ENCODE data around the gene FOXO4.
"Not testable (repeated sequence)": the region's sequence is repeated elsewhere in the genome, so short reads cannot be mapped to it uniquely, and the experiment has no call there.

Gene FOXO4, protein sequence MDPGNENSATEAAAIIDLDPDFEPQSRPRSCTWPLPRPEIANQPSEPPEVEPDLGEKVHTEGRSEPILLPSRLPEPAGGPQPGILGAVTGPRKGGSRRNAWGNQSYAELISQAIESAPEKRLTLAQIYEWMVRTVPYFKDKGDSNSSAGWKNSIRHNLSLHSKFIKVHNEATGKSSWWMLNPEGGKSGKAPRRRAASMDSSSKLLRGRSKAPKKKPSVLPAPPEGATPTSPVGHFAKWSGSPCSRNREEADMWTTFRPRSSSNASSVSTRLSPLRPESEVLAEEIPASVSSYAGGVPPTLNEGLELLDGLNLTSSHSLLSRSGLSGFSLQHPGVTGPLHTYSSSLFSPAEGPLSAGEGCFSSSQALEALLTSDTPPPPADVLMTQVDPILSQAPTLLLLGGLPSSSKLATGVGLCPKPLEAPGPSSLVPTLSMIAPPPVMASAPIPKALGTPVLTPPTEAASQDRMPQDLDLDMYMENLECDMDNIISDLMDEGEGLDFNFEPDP

GRCh38 chrX:71095555-71095980 is at the start of gene FOXO4:
Gene FOXO4, plus strand, starts transcription at chrX:71095851. Its CDS starts 678 bp downstream, at chrX:71096529.
- peak; percentile 35 for DNase-seq (ENCODE audit: low read depth)

- not testable (repeated sequence) for DNase-seq (ENCODE audit: low read depth)
Observed at GRCh38 chrX:71047891-71048290, 47.8 kb upstream of the FOXO4 start.

DNA sequence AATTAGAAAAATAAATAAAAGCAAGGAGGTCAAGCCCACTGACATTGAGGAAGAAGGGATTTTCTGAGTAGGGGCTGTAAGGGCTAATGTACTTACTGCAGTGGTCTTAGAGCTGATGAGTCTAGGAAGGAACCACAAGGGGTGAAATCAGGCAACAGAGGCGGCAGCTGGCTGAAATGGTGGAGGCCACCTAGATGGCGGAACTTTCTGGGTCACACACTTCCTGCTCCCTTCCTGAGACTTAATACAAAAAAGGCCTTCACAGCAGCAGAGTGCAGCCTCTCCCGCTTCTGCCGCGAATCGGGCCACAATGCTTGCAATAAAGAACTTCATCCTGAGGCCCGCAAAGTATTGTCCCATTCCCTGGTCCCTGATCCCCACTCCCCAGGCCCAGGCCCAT is 42.9 kb upstream of the FOXO4 start:
- no peak for DNase-seq (ENCODE audit: low read depth)

DNA sequence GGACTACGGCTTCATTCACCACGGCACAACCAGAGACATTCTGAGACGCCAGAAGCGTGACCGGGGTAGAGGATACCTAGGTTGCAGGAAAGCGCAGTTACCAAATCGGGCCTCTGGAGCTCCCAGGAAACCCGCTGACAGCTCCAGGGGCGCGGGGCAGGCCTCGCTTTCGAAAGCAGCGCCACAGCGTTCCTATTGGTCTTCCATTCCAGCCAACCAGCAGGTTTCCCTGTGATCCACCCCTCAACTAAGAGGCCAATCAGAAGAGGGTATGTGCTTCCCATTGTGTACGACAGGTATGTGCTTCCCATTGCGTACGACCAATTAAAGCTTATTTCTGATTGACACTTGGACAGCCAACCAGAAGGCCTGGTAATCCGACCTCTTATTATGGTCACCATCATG is 42.4 kb upstream of the FOXO4 start:
- DNase-seq (ENCODE audit: low read depth), result no peak

GRCh38 chrX:71056867-71057266 is 38.8 kb upstream of the FOXO4 start:
- no peak for DNase-seq (ENCODE audit: low read depth)

DNA sequence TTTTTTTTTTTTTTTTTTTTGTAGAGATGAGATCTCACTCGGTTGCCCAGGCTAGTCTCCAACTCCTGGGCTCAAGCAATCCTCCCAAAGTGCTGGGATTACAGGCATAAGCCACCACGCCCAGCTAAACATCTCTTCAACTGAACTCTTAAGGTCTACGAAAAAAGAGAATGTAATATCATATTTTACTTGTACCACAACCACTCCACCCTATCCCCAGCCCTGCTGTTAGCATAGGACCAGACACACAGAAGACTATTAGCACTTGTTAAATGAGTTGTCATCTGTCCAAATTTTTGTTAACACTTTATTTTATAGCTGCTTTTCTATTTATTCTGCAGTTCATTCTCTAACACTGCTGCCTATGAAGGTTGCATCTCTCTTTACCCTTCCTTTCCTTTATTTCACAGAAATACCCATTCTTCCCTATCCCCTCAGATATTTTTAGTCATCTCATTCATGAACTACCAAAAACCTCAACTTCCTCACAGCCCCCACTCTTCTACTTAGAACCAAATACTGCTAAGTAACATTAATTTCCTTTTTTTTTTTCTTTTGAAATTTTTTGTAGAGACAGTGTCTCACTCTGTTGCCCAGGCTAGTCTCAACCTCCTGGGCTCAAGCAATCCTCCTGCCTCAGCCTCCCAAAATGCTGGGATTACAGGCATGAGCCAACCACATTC is 37.7 kb upstream of the FOXO4 start:
- no peak for DNase-seq (ENCODE audit: low read depth)

- DNase-seq (ENCODE audit: low read depth), result no peak
Observed at GRCh38 chrX:71060127-71060526, 35.5 kb upstream of the FOXO4 start.

DNA sequence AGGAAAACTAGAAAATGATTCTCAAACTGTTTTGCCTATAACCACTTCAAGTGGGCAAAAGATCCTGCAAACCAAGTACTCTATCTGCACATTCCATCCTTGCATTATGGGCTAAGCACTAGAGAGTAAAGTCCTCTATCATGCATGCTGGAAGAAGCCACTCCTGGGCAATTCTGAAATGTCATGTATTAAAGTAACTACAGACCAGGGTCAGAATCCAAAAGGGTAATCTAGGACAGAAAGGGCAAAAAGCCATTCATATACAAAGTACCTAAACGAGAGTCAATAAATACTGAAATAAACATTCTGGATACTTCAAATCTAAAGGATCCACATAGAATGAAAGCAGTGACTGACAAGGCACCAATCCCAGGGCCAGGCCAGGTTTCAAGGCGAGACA is 28.6 kb upstream of the FOXO4 start:
- DNase-seq (ENCODE audit: low read depth), result no peak

GRCh38 chrX:71067712-71068043 is 28.0 kb upstream of the FOXO4 start:
- DNase-seq (ENCODE audit: low read depth), result no peak

- peak; percentile 70 for DNase-seq (ENCODE audit: low read depth)
Observed at GRCh38 chrX:71068044-71068918, 27.4 kb upstream of the FOXO4 start, which contains the start of gene SNX12. Gene SNX12, minus strand, starts transcription at chrX:71068334. Its CDS starts 28 bp downstream, at chrX:71068306.

DNA sequence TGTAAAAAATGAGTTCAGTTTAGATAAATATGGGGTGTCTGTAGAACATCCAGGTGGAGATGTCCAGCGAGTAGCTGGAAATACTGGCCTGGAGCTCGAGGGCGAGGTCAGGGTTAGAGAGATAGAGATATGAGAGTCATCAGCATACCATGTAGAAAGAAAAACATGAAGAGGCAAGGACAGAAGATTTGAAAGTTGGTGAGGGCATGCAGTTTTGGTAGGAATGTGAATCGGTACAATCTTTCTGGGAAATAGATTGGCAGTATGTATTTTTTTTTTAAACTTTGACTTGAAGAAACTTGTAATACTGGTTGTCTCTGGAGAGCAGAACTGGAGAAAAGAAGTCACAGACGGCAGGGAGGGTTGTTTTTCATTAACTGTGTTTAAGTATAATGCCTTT is 25.1 kb upstream of the FOXO4 start:
- no peak for DNase-seq (ENCODE audit: low read depth)

DNA sequence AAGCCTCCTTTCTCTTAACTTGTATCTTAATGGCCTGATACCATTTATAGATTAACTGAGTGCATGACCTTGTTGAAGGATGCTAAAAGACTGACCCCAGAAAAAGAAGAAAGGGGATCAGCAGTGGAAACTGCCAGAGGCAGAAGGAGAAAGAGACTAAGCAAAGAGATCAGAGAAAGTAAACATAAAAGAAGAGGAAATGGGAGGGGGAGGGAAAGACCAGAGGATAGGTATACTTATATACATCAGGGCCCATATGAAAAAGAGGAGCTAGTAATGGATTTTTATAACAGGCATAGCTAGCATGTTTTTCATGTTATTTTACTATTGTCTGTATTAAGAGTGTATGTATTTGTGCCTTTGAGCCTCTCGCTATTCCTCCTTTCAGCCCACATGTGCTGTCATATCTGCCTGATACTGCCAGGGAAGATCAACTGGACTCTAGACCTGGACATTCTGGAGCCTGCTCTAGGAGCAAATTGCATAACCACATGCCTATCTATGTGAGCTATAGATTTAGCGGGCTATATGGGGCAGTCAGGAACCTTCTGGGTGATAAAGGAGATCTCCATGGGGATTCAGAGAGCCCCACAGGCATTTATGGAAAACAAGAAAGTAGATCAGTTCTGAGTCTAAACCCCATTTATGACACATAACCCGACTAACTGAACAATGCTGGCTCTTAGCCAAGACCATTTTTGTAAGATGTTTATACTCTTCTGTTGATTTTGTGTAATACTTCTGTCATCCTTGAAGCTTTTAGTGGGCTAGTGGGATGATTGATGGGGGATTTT is 14.1 kb upstream of the FOXO4 start:
- no peak for DNase-seq (ENCODE audit: low read depth)

DNA sequence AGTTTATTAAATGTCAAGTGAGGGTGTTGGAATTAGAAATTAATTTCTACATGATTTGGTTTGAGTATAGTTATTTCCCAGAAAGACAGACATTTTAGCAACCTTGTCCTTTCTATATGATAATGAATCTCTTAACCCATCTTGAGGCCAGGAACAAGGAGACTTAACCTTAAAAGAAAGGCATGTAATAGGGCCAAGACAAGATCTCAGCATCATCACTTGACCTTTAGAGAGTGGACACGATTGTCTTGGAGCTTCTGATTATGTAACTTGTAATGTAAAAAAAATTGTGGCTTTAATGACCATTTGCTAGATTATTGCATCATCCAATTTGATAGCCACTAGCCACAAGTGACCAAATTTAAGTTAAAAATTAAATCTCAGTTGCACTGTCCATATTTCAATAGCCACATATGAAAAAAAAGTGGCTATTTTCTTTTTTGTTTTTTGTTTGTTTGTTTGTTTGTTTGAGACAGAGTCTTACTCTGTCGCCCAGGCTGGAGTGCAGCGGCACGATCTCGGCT is 13.5 kb upstream of the FOXO4 start:
- DNase-seq (ENCODE audit: low read depth), result no peak

GRCh38 chrX:71082822-71083221 is 12.8 kb upstream of the FOXO4 start:
- DNase-seq (ENCODE audit: low read depth), result no peak

DNA sequence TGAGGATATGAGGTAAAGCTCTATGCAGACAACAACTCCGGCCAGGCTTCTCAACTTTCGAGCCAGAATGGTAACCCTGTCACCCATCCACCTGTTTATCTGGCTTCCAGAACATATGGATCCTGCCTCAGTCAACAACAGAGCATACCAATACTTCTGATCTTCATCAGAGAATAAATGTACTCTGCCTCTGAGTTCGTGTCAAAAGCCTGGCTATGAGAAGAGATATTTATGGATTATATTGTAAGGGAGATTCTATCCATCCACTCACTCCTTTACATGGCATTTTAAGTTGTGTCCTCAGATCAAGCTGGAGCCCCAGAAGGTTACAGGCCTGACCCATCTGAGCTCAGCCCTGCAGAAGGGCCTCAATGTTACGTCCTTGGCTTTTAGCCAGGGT is 9.8 kb upstream of the FOXO4 start:
- no peak for DNase-seq (ENCODE audit: low read depth)

DNA sequence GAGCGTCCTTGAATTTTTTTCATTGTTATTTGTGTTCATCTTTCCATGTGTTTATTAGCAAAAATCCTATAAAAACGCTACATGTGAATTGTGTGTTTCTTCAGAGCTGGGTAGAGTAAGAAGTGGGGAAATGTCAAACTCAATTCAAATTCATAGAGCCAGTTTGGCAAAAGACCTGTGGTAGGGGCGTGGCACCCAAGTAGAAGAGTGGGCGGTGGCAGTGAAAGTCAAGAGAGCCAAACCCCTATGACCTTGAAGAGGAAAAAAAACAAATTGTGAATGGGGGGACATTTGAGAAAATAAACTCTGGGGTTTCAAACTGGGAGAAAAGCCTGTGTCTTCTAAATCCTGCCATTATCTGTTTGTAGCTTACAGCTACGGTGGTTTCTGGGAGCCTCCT is 4.4 kb upstream of the FOXO4 start:
- no peak for DNase-seq (ENCODE audit: low read depth)

DNA sequence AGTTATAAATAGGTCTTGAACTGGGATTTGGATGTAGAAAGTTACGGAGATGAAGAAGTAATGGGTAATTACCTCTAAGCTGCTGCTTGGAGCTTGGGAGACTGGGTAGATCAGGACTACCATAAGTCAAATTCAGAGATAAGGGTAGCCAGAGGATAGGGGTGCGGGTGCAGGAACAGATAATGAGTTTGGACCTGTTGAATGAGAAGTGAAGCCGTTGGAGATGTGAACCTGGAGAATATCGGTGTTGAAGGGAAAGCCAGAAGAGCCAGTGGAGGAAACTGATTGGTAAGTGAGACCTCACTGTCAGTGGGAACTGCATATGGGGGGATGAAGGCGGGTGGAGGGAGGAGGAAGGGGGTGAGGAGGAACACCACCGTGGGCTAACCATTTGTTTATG is 618 bp upstream of the FOXO4 start:
- no peak for DNase-seq (ENCODE audit: low read depth)

GRCh38 chrX:71095981-71096759 is 519 bp downstream of the FOXO4 start:
- no peak for DNase-seq (ENCODE audit: low read depth)

DNA sequence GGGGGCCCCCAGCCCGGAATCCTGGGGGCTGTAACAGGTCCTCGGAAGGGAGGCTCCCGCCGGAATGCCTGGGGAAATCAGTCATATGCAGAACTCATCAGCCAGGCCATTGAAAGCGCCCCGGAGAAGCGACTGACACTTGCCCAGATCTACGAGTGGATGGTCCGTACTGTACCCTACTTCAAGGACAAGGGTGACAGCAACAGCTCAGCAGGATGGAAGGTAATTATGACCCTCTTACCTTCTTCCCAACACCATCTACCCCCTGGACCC is 1.0 kb downstream of the FOXO4 start:
- DNase-seq (ENCODE audit: low read depth), result no peak

GRCh38 chrX:71098302-71098701 is 2.7 kb downstream of the FOXO4 start:
- DNase-seq (ENCODE audit: low read depth), result no peak

Measured in HS-5 (cell line).